ENCODE data around the gene PRKG2. TPM values are rescaled to one million over a fixed set of nuclear protein-coding genes. Genes with fewer than 3 reads are reported as not detected.

The PRKG2 gene
- total RNA-seq, 1 experiment from 2014 or later, result 0.59 TPM

DNA sequence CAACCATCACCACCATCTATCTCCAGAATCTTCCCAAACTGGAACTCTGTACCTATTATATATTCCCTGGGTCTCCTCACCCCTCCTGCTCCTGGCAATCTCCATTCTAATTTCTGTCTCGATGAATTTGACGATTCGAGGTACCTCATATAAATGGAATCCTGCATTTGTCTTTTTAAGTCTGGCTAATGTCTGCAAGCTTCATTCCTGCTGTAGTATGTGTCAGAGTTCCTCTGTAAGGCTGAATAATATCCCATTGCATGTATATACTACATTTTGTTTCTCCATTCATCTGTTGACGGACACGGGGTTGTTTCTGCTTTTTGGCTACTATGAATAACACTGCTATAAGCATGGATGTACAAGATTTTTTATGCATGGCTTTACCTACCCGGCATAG is 19.5 kb downstream of the PRKG2 start:
- intact Hi-C loops (cut with micrococcal nuclease; ENCODE audit: unreplicated experiment), result no loop called here
- no peaks in the 10 kb centered on the region for H3K36me3 ChIP-seq (ENCODE audit: control insufficient read depth, insufficient read depth, low read length)
- CTCF ChIA-PET, result no interaction called here
- H3K27me3 ChIP-seq (ENCODE audit: control insufficient read depth, insufficient read depth, low read length), result no peaks in the 10 kb centered on the region
- no peak overlapping the region for H3K4me3 ChIP-seq (ENCODE audit: low read depth in 2 of 2, low read length in 2 of 2)
- H3K9me3 ChIP-seq (ENCODE audit: control insufficient read depth, insufficient read depth, low read depth, low read length), result no peaks in the 10 kb centered on the region
- H3K4me1 ChIP-seq (ENCODE audit: control insufficient read depth, insufficient read depth, low read length), result no peaks in the 10 kb centered on the region
- POLR2A ChIA-PET, result no interaction called here
- DNase-seq (ENCODE audit: low read depth, low spot score) (no peak), ATAC-seq (no peak)
- H3K27ac ChIP-seq (ENCODE audit: low read length), result no peak overlapping the region
- no TSS peak for BruUV-seq (replicated peaks)
- in situ Hi-C loops (cut with HindIII; ENCODE audit: low pct_unique_long_range_greater_than_20kb, low sequenced_read_pairs), result no loop called here
- TF ChIP-seq TCF7L2 (IDR thresholded peaks at IDR 0.05; ENCODE audit: low read depth, low read length), result no peak
- no peak for TF ChIP-seq POLR2AphosphoS5 (IDR thresholded peaks at IDR 0.05; ENCODE audit: low read depth, low read length)
- TF ChIP-seq REST (IDR thresholded peaks at IDR 0.05; ENCODE audit: insufficient read depth in 1 of 2, low read depth in 2 of 2, low read length in 1 of 2), result no peak
- TF ChIP-seq, protein P1, sequence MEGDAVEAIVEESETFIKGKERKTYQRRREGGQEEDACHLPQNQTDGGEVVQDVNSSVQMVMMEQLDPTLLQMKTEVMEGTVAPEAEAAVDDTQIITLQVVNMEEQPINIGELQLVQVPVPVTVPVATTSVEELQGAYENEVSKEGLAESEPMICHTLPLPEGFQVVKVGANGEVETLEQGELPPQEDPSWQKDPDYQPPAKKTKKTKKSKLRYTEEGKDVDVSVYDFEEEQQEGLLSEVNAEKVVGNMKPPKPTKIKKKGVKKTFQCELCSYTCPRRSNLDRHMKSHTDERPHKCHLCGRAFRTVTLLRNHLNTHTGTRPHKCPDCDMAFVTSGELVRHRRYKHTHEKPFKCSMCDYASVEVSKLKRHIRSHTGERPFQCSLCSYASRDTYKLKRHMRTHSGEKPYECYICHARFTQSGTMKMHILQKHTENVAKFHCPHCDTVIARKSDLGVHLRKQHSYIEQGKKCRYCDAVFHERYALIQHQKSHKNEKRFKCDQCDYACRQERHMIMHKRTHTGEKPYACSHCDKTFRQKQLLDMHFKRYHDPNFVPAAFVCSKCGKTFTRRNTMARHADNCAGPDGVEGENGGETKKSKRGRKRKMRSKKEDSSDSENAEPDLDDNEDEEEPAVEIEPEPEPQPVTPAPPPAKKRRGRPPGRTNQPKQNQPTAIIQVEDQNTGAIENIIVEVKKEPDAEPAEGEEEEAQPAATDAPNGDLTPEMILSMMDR (IDR thresholded peaks at IDR 0.05), result no peak
- no peak for TF ChIP-seq SIN3A (IDR thresholded peaks at IDR 0.05; ENCODE audit: borderline replicate concordance, insufficient read depth, low read depth, low read length)

DNA sequence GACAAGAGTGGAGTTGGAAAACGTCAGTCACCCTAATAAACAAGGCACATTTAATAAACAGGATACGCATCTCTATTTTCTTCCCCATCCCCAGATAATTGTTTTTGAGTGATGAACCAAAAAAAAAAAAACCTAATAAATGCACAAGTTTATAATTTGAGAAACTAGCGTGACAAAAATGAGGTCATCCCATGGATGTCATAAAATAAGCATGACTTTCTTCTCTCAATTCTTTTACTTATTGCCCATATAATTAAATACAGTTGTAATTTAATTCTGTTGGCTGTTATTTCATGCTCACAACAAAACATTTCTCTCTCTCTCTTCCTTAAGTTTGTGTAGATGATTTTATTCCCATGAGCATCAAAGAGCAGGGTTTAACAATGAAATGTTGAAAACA is 20.7 kb downstream of the PRKG2 start:
- BruUV-seq (replicated peaks), result no TSS peak
- no peaks in the 10 kb centered on the region for H3K4me1 ChIP-seq (ENCODE audit: control insufficient read depth, insufficient read depth, low read length)
- no peaks in the 10 kb centered on the region for H3K36me3 ChIP-seq (ENCODE audit: control insufficient read depth, insufficient read depth, low read length)
- no peak for ATAC-seq
- in situ Hi-C loops (cut with HindIII; ENCODE audit: low pct_unique_long_range_greater_than_20kb, low sequenced_read_pairs), result no loop called here
- no peak for DNase-seq (ENCODE audit: low read depth, low spot score)
- no peak for TF ChIP-seq REST (IDR thresholded peaks at IDR 0.05; ENCODE audit: insufficient read depth in 1 of 2, low read depth in 2 of 2, low read length in 1 of 2)
- TF ChIP-seq, protein P1 (IDR thresholded peaks at IDR 0.05), result no peak
- TF ChIP-seq POLR2AphosphoS5 (IDR thresholded peaks at IDR 0.05; ENCODE audit: low read depth, low read length), result no peak
- TF ChIP-seq TCF7L2 (IDR thresholded peaks at IDR 0.05; ENCODE audit: low read depth, low read length), result no peak
- TF ChIP-seq SIN3A (IDR thresholded peaks at IDR 0.05; ENCODE audit: borderline replicate concordance, insufficient read depth, low read depth, low read length), result no peak
- no peak overlapping the region for H3K4me3 ChIP-seq (ENCODE audit: low read depth in 2 of 2, low read length in 2 of 2)
- ChIA-PET POLR2A (no interaction called here), CTCF (no interaction called here)
- H3K27me3 ChIP-seq (ENCODE audit: control insufficient read depth, insufficient read depth, low read length), result no peaks in the 10 kb centered on the region
- H3K27ac ChIP-seq (ENCODE audit: low read length), result no peak overlapping the region
- H3K9me3 ChIP-seq (ENCODE audit: control insufficient read depth, insufficient read depth, low read depth, low read length), result no peaks in the 10 kb centered on the region
- intact Hi-C loops (cut with micrococcal nuclease; ENCODE audit: unreplicated experiment), result no loop called here
